ENCODE measurements around the gene IFITM1. TPM values are rescaled to one million over a fixed set of nuclear protein-coding genes. Genes with fewer than 3 reads are reported as not detected.

The IFITM1 gene
- total RNA-seq, 1 donor from 2014 or later = 38.2 TPM

DNA sequence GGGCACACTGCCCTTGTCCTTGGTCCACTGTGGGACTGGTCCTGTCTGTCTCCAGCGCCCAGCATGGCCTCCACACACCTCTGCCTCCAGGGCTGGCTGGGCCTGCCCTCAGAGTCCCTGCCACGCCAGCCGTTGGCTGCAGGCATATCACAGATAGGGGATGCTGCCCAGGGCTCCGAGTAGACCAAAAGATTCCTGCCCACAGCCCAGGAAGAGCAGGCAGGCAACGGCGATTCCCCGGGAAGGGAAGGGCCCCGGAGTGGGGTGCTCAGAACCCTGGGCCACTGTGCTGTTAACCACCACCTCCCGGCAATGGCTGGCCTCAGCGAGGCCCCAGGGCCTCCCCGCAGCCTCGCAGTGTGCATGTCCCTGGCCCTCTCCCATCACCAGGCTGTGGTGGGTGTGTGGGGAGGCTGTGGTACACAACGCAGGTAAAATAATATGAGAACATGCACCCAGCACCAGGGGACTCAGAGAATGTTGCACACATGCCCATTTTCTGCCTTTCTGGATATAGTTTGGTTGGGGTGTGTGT, 16.7 kb upstream of the IFITM1 start:
- DNase-seq (ENCODE audit: low read depth) = no peak
- Histone ChIP-seq H3K36me3 (ENCODE audit: control insufficient read depth, insufficient read depth, low read length) (no peaks in the 10 kb centered on the region), H3K4me3 (ENCODE audit: low read depth, low read length) (no peak overlapping the region), H3K27me3 (ENCODE audit: control insufficient read depth, insufficient read depth, low read length) (peaks cover 32% of the 10 kb centered on the region)
- no peak for TF ChIP-seq CTCF (IDR thresholded peaks at IDR 0.05; ENCODE audit: insufficient read depth, low read length, poor library complexity, severe bottlenecking)

GRCh38 chr11:297586-298405, 16.0 kb upstream of the IFITM1 start:
- no peak for DNase-seq (ENCODE audit: low read depth)
- no peaks in the 10 kb centered on the region for H3K36me3 ChIP-seq (ENCODE audit: control insufficient read depth, insufficient read depth, low read length)
- no peak overlapping the region for H3K4me3 ChIP-seq (ENCODE audit: low read depth, low read length)
- peaks cover 32% of the 10 kb centered on the region for H3K27me3 ChIP-seq (ENCODE audit: control insufficient read depth, insufficient read depth, low read length)
- no peak for TF ChIP-seq CTCF (IDR thresholded peaks at IDR 0.05; ENCODE audit: insufficient read depth, low read length, poor library complexity, severe bottlenecking)

DNA sequence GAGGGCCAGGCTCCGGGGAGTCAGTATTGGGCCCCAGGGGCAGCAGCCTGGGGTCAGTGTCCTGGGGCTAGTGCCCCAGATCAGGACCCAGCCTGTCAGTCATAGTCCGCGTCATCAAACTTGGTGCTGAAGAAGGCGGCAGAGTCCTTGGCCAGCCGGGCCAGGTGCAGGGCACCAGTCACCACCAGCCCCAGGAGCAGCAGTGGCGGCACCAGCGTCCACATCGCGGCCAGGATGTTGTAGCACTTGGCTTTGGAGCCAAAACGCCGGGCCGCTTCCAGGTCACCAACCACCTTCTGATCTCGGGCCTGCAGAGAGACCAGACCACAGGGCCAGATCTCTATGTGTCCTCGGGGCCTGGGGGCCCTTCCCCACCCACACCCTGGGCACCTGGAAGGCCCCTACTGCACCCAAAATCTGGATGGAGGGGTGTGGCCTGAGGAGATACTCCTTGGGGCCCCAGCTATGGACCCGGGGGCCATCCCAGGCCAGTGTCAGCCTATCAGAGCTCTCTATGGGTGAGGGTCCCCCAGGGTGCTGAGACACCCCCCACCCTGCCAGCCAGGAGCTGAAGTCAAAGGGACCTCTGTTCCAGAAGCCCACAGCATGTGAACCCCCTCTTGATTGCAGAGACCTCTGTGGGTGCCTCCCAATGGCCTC, 15.3 kb upstream of the IFITM1 start:
- Histone ChIP-seq H3K27me3 (ENCODE audit: control insufficient read depth, insufficient read depth, low read length) (peaks cover 32% of the 10 kb centered on the region), H3K4me3 (ENCODE audit: low read depth, low read length) (no peak overlapping the region), H3K36me3 (ENCODE audit: control insufficient read depth, insufficient read depth, low read length) (no peaks in the 10 kb centered on the region)
- no peak for TF ChIP-seq CTCF (IDR thresholded peaks at IDR 0.05; ENCODE audit: insufficient read depth, low read length, poor library complexity, severe bottlenecking)
- no peak for DNase-seq (ENCODE audit: low read depth)

DNA sequence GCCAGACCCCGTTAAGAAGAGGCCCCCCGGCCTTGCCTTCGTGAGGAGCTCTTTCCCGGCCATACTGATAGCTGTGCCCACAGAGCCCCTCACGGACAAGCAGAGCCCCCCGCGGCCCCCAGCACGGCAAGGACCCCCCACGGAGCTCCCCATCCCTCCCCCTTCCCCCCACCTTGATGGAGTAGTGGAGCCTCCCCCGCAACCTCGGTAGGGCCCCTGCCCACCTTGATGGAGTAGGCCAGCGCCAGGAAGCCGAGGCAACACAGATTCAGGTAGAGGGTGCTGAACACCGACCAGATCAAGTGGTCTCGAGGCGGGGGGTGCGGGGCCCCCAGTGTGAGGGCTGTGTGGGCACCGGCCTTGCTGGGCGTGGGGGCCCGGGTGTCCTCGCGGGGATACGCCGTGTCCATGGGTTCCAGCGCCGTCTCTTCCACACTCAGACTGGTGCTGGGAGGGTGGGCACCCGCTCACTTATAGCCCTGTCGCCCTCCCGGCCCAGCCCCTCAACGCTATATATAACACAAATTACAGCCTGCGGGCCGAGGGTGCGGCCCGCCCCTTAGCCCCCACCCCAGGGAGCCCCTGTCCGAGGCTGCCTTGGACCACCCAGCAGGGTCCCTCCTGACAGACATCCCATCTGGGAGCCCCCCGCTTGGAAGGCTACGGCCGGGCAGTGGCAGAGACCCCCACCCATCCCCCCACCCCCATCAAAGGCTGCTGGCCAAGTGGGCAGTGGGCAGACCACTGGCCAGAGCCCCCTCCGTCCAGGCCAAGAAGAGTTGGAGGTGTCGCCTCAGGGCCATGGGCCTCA, 14.6 kb upstream of the IFITM1 start, which contains the start of gene IFITM5:
Gene IFITM5 (minus strand): TSS at position 446 of the 811 bp plus-strand sequence. CDS start 36 bp downstream, at position 410.
- peaks cover 32% of the 10 kb centered on the region for H3K27me3 ChIP-seq (ENCODE audit: control insufficient read depth, insufficient read depth, low read length)
- DNase-seq (ENCODE audit: low read depth) = no peak
- TF ChIP-seq CTCF (IDR thresholded peaks at IDR 0.05; ENCODE audit: insufficient read depth, low read length, poor library complexity, severe bottlenecking) = no peak
- no peak within 1 kb of the TSS for H3K4me3 ChIP-seq (ENCODE audit: low read depth, low read length)
- no peaks in the 10 kb centered on the region for H3K36me3 ChIP-seq (ENCODE audit: control insufficient read depth, insufficient read depth, low read length)

- TF ChIP-seq CTCF (IDR thresholded peaks at IDR 0.05; ENCODE audit: insufficient read depth, low read length, poor library complexity, severe bottlenecking) = peak; percentile 30
Observed at GRCh38 chr11:299951-300735, 13.7 kb upstream of the IFITM1 start.

More at GRCh38 chr11:299951-300735, 13.7 kb upstream of the IFITM1 start:
- H3K36me3 ChIP-seq (ENCODE audit: control insufficient read depth, insufficient read depth, low read length) = no peaks in the 10 kb centered on the region
- DNase-seq (ENCODE audit: low read depth) = no peak
- H3K27me3 ChIP-seq (ENCODE audit: control insufficient read depth, insufficient read depth, low read length) = peaks cover 32% of the 10 kb centered on the region
- no peak overlapping the region for H3K4me3 ChIP-seq (ENCODE audit: low read depth, low read length)
